Measurements from ENCODE around the gene PCDH1. TPM values are rescaled to one million over a fixed set of nuclear protein-coding genes. Genes with fewer than 3 reads are reported as not detected.

Gene PCDH1
- total RNA-seq, 2 experiments from 2014 or later: not detected

- DNase-seq: no peak
- ATAC-seq (ENCODE audit: low read depth): no peak
- H3K36me3 Mint-ChIP-seq: no peaks in the 10 kb centered on the region
- peaks cover 14% of the 10 kb centered on the region for H3K27me3 Mint-ChIP-seq
- no peaks in the 10 kb centered on the region for H3K9me3 Mint-ChIP-seq
- H3K27ac Mint-ChIP-seq: no peak overlapping the region
- H3K4me3 Mint-ChIP-seq: no peak overlapping the region
- peaks cover 5% of the 10 kb centered on the region for H3K4me1 Mint-ChIP-seq
- POLR2A ChIA-PET: no interaction called here
Observed at GRCh38 chr5:141866096-141866495, 12.1 kb downstream of the PCDH1 start.

GRCh38 chr5:141865406-141865805 lies 12.8 kb downstream of the PCDH1 start:
- peaks cover 7% of the 10 kb centered on the region for H3K27me3 Mint-ChIP-seq
- POLR2A ChIA-PET: no interaction called here
- H3K27ac Mint-ChIP-seq: no peak overlapping the region
- no peak for DNase-seq
- no peak for ATAC-seq (ENCODE audit: low read depth)
- H3K4me3 Mint-ChIP-seq: no peak overlapping the region
- no peaks in the 10 kb centered on the region for H3K9me3 Mint-ChIP-seq
- no peaks in the 10 kb centered on the region for H3K36me3 Mint-ChIP-seq
- H3K4me1 Mint-ChIP-seq: no peaks in the 10 kb centered on the region

- POLR2A ChIA-PET: no interaction called here
Observed at GRCh38 chr5:141864371-141865370, 13.5 kb downstream of the PCDH1 start.

GRCh38 chr5:141863569-141864178 lies 14.5 kb downstream of the PCDH1 start:
- Mint-ChIP-seq H3K36me3 (no peaks in the 10 kb centered on the region), H3K4me3 (no peak overlapping the region), H3K27me3 (peaks cover 8% of the 10 kb centered on the region), H3K9me3 (no peaks in the 10 kb centered on the region), H3K27ac (no peak overlapping the region), H3K4me1 (no peaks in the 10 kb centered on the region)
- no peak for ATAC-seq (ENCODE audit: low read depth)
- DNase-seq: no peak
- POLR2A ChIA-PET: interaction anchor here (0.5 kb wide), 1 partner anchor 44 kb away, joined by 6 read pairs; no protein-coding TSS in a partner anchor

More at GRCh38 chr5:141864371-141865370, 13.5 kb downstream of the PCDH1 start:
- ATAC-seq (ENCODE audit: low read depth) (no peak), DNase-seq (no peak)
- Mint-ChIP-seq H3K27ac (no peak overlapping the region), H3K27me3 (peaks cover 6% of the 10 kb centered on the region), H3K4me3 (no peak overlapping the region), H3K9me3 (no peaks in the 10 kb centered on the region), H3K36me3 (no peaks in the 10 kb centered on the region), H3K4me1 (no peaks in the 10 kb centered on the region)

GRCh38 chr5:141862936-141863543 lies 15.2 kb downstream of the PCDH1 start:
- Mint-ChIP-seq H3K4me3 (no peak overlapping the region), H3K9me3 (no peaks in the 10 kb centered on the region), H3K27me3 (peaks cover 8% of the 10 kb centered on the region), H3K4me1 (no peaks in the 10 kb centered on the region), H3K36me3 (no peaks in the 10 kb centered on the region), H3K27ac (no peak overlapping the region)
- POLR2A ChIA-PET: no interaction called here
- DNase-seq (no peak), ATAC-seq (ENCODE audit: low read depth) (no peak)

- Mint-ChIP-seq H3K27me3 (peaks cover 5% of the 10 kb centered on the region), H3K27ac (no peak overlapping the region), H3K36me3 (no peaks in the 10 kb centered on the region), H3K9me3 (no peaks in the 10 kb centered on the region), H3K4me3 (no peak overlapping the region), H3K4me1 (no peaks in the 10 kb centered on the region)
- ATAC-seq (ENCODE audit: low read depth): no peak
- POLR2A ChIA-PET: no interaction called here
- DNase-seq: no peak
Observed at GRCh38 chr5:141861194-141861593, 17.0 kb downstream of the PCDH1 start.

GRCh38 chr5:141858079-141858765 lies 20.0 kb downstream of the PCDH1 start:
- H3K4me3 Mint-ChIP-seq: no peak overlapping the region
- POLR2A ChIA-PET: no interaction called here
- no peak overlapping the region for H3K27ac Mint-ChIP-seq
- ATAC-seq (ENCODE audit: low read depth) (no peak), DNase-seq (no peak)
- H3K4me1 Mint-ChIP-seq: no peaks in the 10 kb centered on the region
- H3K36me3 Mint-ChIP-seq: no peaks in the 10 kb centered on the region
- peaks cover 5% of the 10 kb centered on the region for H3K27me3 Mint-ChIP-seq
- H3K9me3 Mint-ChIP-seq: no peaks in the 10 kb centered on the region

GRCh38 chr5:141857226-141857625 lies 21.0 kb downstream of the PCDH1 start:
- Mint-ChIP-seq H3K36me3 (no peaks in the 10 kb centered on the region), H3K4me1 (no peaks in the 10 kb centered on the region), H3K9me3 (no peaks in the 10 kb centered on the region), H3K4me3 (no peak overlapping the region), H3K27me3 (peaks cover 3% of the 10 kb centered on the region), H3K27ac (no peak overlapping the region)
- POLR2A ChIA-PET: no interaction called here
- DNase-seq (no peak), ATAC-seq (ENCODE audit: low read depth) (no peak)

GRCh38 chr5:141856037-141856790 lies 22.0 kb downstream of the PCDH1 start:
- Mint-ChIP-seq H3K9me3 (no peaks in the 10 kb centered on the region), H3K27me3 (peaks cover 3% of the 10 kb centered on the region), H3K4me1 (no peaks in the 10 kb centered on the region), H3K36me3 (no peaks in the 10 kb centered on the region), H3K27ac (no peak overlapping the region), H3K4me3 (no peak overlapping the region)
- POLR2A ChIA-PET: no interaction called here
- no peak for ATAC-seq (ENCODE audit: low read depth)
- DNase-seq: no peak

- H3K4me1 Mint-ChIP-seq: no peaks in the 10 kb centered on the region
- ATAC-seq (ENCODE audit: low read depth) (no peak), DNase-seq (no peak)
- no peak overlapping the region for H3K27ac Mint-ChIP-seq
- peaks cover 3% of the 10 kb centered on the region for H3K27me3 Mint-ChIP-seq
- H3K9me3 Mint-ChIP-seq: no peaks in the 10 kb centered on the region
- POLR2A ChIA-PET: interaction anchor here (0.6 kb wide), 1 partner anchor 134 kb away, joined by 3 read pairs; no protein-coding TSS in a partner anchor
- H3K36me3 Mint-ChIP-seq: no peaks in the 10 kb centered on the region
- no peak overlapping the region for H3K4me3 Mint-ChIP-seq
Observed at GRCh38 chr5:141855265-141856036, 22.8 kb downstream of the PCDH1 start.

- Mint-ChIP-seq H3K27me3 (no peaks in the 10 kb centered on the region), H3K4me3 (no peak overlapping the region), H3K9me3 (no peaks in the 10 kb centered on the region), H3K27ac (no peak overlapping the region), H3K4me1 (peaks cover 1% of the 10 kb centered on the region), H3K36me3 (no peaks in the 10 kb centered on the region)
- DNase-seq (no peak), ATAC-seq (ENCODE audit: low read depth) (no peak)
- POLR2A ChIA-PET: no interaction called here
Observed at GRCh38 chr5:141853895-141854626, 24.1 kb downstream of the PCDH1 start.

GRCh38 chr5:141852448-141852847 lies 25.8 kb downstream of the PCDH1 start:
- POLR2A ChIA-PET: no interaction called here
- no peaks in the 10 kb centered on the region for H3K9me3 Mint-ChIP-seq

More at GRCh38 chr5:141852448-141852847, 25.8 kb downstream of the PCDH1 start:
- no peak overlapping the region for H3K4me3 Mint-ChIP-seq
- H3K27ac Mint-ChIP-seq: no peak overlapping the region
- peaks cover 9% of the 10 kb centered on the region for H3K4me1 Mint-ChIP-seq
- no peaks in the 10 kb centered on the region for H3K36me3 Mint-ChIP-seq
- peaks cover 2% of the 10 kb centered on the region for H3K27me3 Mint-ChIP-seq
- no peak for DNase-seq
- no peak for ATAC-seq (ENCODE audit: low read depth)

All from activated naive CD8-positive, alpha-beta T cell treated with anti-CD3 and anti-CD28 coated beads, Interleukin-2, amount 10 ng/mL, durations not matched to agents 7 days and 5 days (primary cell).